SK-N-SH (cell line): ENCODE data around the gene TXLNA.

Experiments
- CTCF ChIP-seq: fragments of 200-600 bp; sonication (generic); IDR thresholded peaks from 2 replicates; pipeline ENCODE4 v1.6.1; 2017; ENCODE audit warnings: antibody characterized with exemption, mild to moderate bottlenecking, moderate library complexity
- IRF3 ChIP-seq: fragments of 150-350 bp; IDR thresholded peaks from 2 replicates; pipeline ENCODE4 v1.6.1; 2016; ENCODE audit warnings: mild to moderate bottlenecking, low read depth, low read length
- MEF2A ChIP-seq: IDR thresholded peaks from 2 replicates; pipeline ENCODE4 v1.4.0; 2012; ENCODE audit warnings: low read depth, borderline replicate concordance
- MXI1 ChIP-seq: IDR thresholded peaks from 2 replicates; pipeline ENCODE4 v1.6.1; 2012; ENCODE audit warnings: mild to moderate bottlenecking, low read depth, low read length, improper control_type of control experiment
- NRF1 ChIP-seq: IDR thresholded peaks from 2 replicates; pipeline ENCODE4 v1.6.1; 2012; ENCODE audit warnings: low read depth, mild to moderate bottlenecking, low read length
- PBX3 ChIP-seq: IDR thresholded peaks from 2 replicates; pipeline ENCODE4; 2012
- RFX5 ChIP-seq: IDR thresholded peaks from 2 replicates; pipeline ENCODE4 v1.6.1; 2012; ENCODE audit warnings: mild to moderate bottlenecking, improper control_type of control experiment, low read length
- USF2 ChIP-seq: fragments of 150-350 bp; IDR thresholded peaks from 2 replicates; pipeline ENCODE4 v1.6.1; 2017; ENCODE audit warnings: antibody characterized with exemption, low read length, low read depth, borderline replicate concordance

- TF ChIP-seq CTCF = no peak
- TF ChIP-seq RFX5 = no peak
- TF ChIP-seq PBX3 = no peak
- TF ChIP-seq NRF1 = no peak
- no peak for TF ChIP-seq MXI1
- TF ChIP-seq MEF2A = no peak
- no peak for TF ChIP-seq USF2
- no peak for TF ChIP-seq IRF3
Measured at GRCh38 chr1:32184650-32185049, 5.2 kb downstream of the TXLNA start.
